WERI-Rb-1 (cell line): ENCODE data around the gene TTC31.

ENCODE experiments used
- DNase-seq: peaks from one replicate; pipeline ENCODE4 v3.0.0-alpha.2; 2020
- H3K27ac ChIP-seq: fragments of 250-450 bp; sonication (Bioruptor Pico); 2 replicates; pipeline ENCODE4 v1.5.1; 2020; ENCODE audit warnings: mild to moderate bottlenecking, moderate library complexity
- H3K27me3 ChIP-seq: fragments of 250-450 bp; sonication (Bioruptor Pico); 2 replicates; pipeline ENCODE4 v1.5.1; 2021; ENCODE audit warnings: mild to moderate bottlenecking, low read depth, moderate library complexity; ENCODE audit not compliant: insufficient read depth, severe bottlenecking
- H3K36me3 ChIP-seq: fragments of 250-450 bp; sonication (Bioruptor Pico); 2 replicates; pipeline ENCODE4 v1.5.1; 2020; ENCODE audit warnings: mild to moderate bottlenecking, moderate library complexity
- H3K4me3 ChIP-seq: 2 replicates; pipeline ENCODE4 v1.5.1; 2011; ENCODE audit warnings: low read depth, mild to moderate bottlenecking, control low read depth, low read length
- H3K9me3 ChIP-seq: fragments of 250-450 bp; sonication (Bioruptor Pico); 2 replicates; pipeline ENCODE4 v1.5.1; 2021; ENCODE audit warnings: mild to moderate bottlenecking, moderate library complexity; ENCODE audit not compliant: severe bottlenecking
- CTCF ChIP-seq: IDR thresholded peaks from 2 replicates; pipeline ENCODE4 v1.5.1; 2011; ENCODE audit warnings: low read depth, mild to moderate bottlenecking, control low read depth, inconsistent platforms, low read length

TTC31 gene

GRCh38 chr2:74532222-74532621, 49.3 kb downstream of the TTC31 start:
- Histone ChIP-seq H3K27ac (peak overlapping the region; percentile 86; the same call in 1 of the 2 replicates), H3K9me3 (no peaks in the 10 kb centered on the region), H3K36me3 (peaks cover 51% of the 10 kb centered on the region), H3K27me3 (no peaks in the 10 kb centered on the region), H3K4me3 (no peak overlapping the region)
- no peak for DNase-seq
- TF ChIP-seq CTCF = no peak

GRCh38 chr2:74533464-74533863, 50.6 kb downstream of the TTC31 start:
- H3K27ac ChIP-seq = no peak overlapping the region
- H3K27me3 ChIP-seq = no peaks in the 10 kb centered on the region
- H3K4me3 ChIP-seq = no peak overlapping the region
- no peaks in the 10 kb centered on the region for H3K9me3 ChIP-seq
- DNase-seq = no peak
- TF ChIP-seq CTCF = no peak
- peaks cover 39% of the 10 kb centered on the region for H3K36me3 ChIP-seq

GRCh38 chr2:74534411-74534810, 51.5 kb downstream of the TTC31 start:
- Histone ChIP-seq H3K27ac (no peak overlapping the region), H3K4me3 (no peak overlapping the region), H3K9me3 (no peaks in the 10 kb centered on the region), H3K36me3 (peaks cover 37% of the 10 kb centered on the region), H3K27me3 (no peaks in the 10 kb centered on the region)
- TF ChIP-seq CTCF = no peak
- no peak for DNase-seq

- Histone ChIP-seq H3K36me3 (peaks cover 43% of the 10 kb centered on the region), H3K27ac (no peak overlapping the region)
- DNase-seq = no peak
These were observed 52.6 kb downstream of the TTC31 start for GRCh38 chr2:74535440-74535965.

GRCh38 chr2:74536166-74536950, 53.5 kb downstream of the TTC31 start:
- DNase-seq = no peak
- Histone ChIP-seq H3K27me3 (no peaks in the 10 kb centered on the region), H3K4me3 (no peak overlapping the region), H3K9me3 (no peaks in the 10 kb centered on the region), H3K36me3 (peaks cover 37% of the 10 kb centered on the region), H3K27ac (no peak overlapping the region)
- 0 out of 2 replicates have a peak, but pooled peaks have one; percentile 9 for TF ChIP-seq CTCF

More at GRCh38 chr2:74535440-74535965, 52.6 kb downstream of the TTC31 start:
- TF ChIP-seq CTCF = no peak
- Histone ChIP-seq H3K4me3 (no peak overlapping the region), H3K27me3 (no peaks in the 10 kb centered on the region), H3K9me3 (no peaks in the 10 kb centered on the region)
